ENCODE measurements around the gene ARAF. TPM values are rescaled to one million over a fixed set of nuclear protein-coding genes. Genes with fewer than 3 reads are reported as not detected.

Gene ARAF
- total and polyA plus RNA-seq, 2 experiments from 2014 or later: 32.0 to 78.0 TPM

- Histone ChIP-seq H3K4me2 (ENCODE audit: unreplicated experiment) (no peak overlapping the region), H3F3A (ENCODE audit: insufficient read depth) (no peaks in the 10 kb centered on the region), H3K36me3 (ENCODE audit: low read depth) (no peaks in the 10 kb centered on the region), H3K9me2 (ENCODE audit: insufficient read depth) (no peaks in the 10 kb centered on the region), H3K27me3 (replicated peaks; ENCODE audit: insufficient read depth) (no peaks in the 10 kb centered on the region), H3K9ac (no peak overlapping the region), H3K79me2 (ENCODE audit: insufficient read depth) (no peaks in the 10 kb centered on the region), H3K4me3 (no peak overlapping the region), H3K4me1 (ENCODE audit: insufficient read depth) (no peaks in the 10 kb centered on the region), H4K20me1 (ENCODE audit: insufficient read depth) (no peaks in the 10 kb centered on the region), H2AFZ (no peak overlapping the region), H3K9me3 (ENCODE audit: low read depth) (no peaks in the 10 kb centered on the region), H3K27ac (no peak overlapping the region)
- in situ Hi-C loops (cut with MboI): no loop called here
- TF ChIP-seq EZH2phosphoT487 (IDR thresholded peaks at IDR 0.05; ENCODE audit: insufficient read depth, low read depth) (no peak), EZH2 (IDR thresholded peaks at IDR 0.05; ENCODE audit: insufficient read depth, poor library complexity, severe bottlenecking) (no peak)
- no peak for DNase-seq
Observed at GRCh38 chrX:47612418-47612817, 51.4 kb downstream of the ARAF start.

DNA sequence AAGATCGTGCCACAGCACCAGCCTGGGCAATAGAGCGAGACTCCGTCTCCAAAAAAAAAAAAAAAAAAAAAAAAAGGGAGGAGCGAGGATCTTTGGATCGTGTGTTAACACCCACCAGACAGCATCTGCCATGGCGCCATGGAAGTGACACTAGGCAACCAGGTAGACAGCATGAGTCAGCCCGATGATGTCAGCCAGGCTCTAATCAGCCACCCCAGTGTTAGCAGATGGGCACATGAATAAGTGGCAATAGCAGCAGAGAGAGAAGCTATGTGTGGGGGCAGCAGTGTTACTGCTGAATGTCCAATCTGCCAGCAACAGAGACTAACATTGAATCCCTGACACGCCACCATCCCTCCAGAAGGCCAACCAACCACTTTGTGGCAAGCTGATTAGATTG is 52.1 kb downstream of the ARAF start:
- Histone ChIP-seq H3K36me3 (ENCODE audit: low read depth) (no peaks in the 10 kb centered on the region), H3K9me3 (ENCODE audit: low read depth) (no peaks in the 10 kb centered on the region), H3K27me3 (replicated peaks; ENCODE audit: insufficient read depth) (no peaks in the 10 kb centered on the region), H3K4me1 (ENCODE audit: insufficient read depth) (no peaks in the 10 kb centered on the region), H3K27ac (no peak overlapping the region), H3K4me3 (no peak overlapping the region), H3K4me2 (ENCODE audit: unreplicated experiment) (no peak overlapping the region), H4K20me1 (ENCODE audit: insufficient read depth) (no peaks in the 10 kb centered on the region), H3K9ac (no peak overlapping the region), H3F3A (ENCODE audit: insufficient read depth) (no peaks in the 10 kb centered on the region), H3K79me2 (ENCODE audit: insufficient read depth) (no peaks in the 10 kb centered on the region), H3K9me2 (ENCODE audit: insufficient read depth) (no peaks in the 10 kb centered on the region), H2AFZ (no peak overlapping the region)
- 75 to 77% methylated on average over 5 to 6 of the region's 8 CpGs for WGBS, 2 experiments (ENCODE audit: low coverage in 1 of 2, low lambda C conversion rate in 2 of 2, missing lambda C conversion rate in 2 of 2)
- no peak for TF ChIP-seq EZH2 (IDR thresholded peaks at IDR 0.05; ENCODE audit: insufficient read depth, poor library complexity, severe bottlenecking)
- no peak for TF ChIP-seq EZH2phosphoT487 (IDR thresholded peaks at IDR 0.05; ENCODE audit: insufficient read depth, low read depth)
- DNase-seq: no peak
- in situ Hi-C loops (cut with MboI): no loop called here

DNA sequence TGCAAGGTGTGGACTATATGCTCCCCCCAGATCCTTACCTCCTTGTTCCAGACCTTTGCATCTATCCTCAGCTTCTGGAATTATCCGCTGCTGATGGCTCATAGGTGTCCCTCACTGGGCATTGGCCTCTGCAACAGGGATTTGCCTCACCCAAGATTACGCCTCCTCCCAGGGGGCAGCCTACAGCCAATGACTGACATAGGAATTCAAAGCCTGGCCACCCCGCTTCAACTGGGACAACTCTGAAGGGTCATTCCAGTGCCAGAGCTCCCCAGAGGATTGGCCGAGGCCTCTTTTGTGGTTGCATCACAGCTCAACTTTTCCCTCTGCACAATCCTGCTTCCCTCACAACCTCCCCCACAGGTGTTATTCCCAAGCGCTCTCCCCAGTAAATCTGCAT is 53.6 kb downstream of the ARAF start:
- no peaks in the 10 kb centered on the region for H3K27me3 ChIP-seq (replicated peaks; ENCODE audit: insufficient read depth)
- no peak overlapping the region for H3K27ac ChIP-seq
- H3K79me2 ChIP-seq (ENCODE audit: insufficient read depth): no peaks in the 10 kb centered on the region
- no peaks in the 10 kb centered on the region for H3K4me1 ChIP-seq (ENCODE audit: insufficient read depth)
- H3K9me2 ChIP-seq (ENCODE audit: insufficient read depth): no peaks in the 10 kb centered on the region
- WGBS, 2 experiments (ENCODE audit: low coverage in 1 of 2, low lambda C conversion rate in 2 of 2, missing lambda C conversion rate in 2 of 2): 53 to 66% methylated on average over 3 to 5 of the region's 5 CpGs
- DNase-seq: no peak
- H3K9ac ChIP-seq: no peak overlapping the region
- no peak overlapping the region for H3K4me3 ChIP-seq
- no peaks in the 10 kb centered on the region for H3F3A ChIP-seq (ENCODE audit: insufficient read depth)
- H4K20me1 ChIP-seq (ENCODE audit: insufficient read depth): no peaks in the 10 kb centered on the region
- no peaks in the 10 kb centered on the region for H3K9me3 ChIP-seq (ENCODE audit: low read depth)
- no peak overlapping the region for H3K4me2 ChIP-seq (ENCODE audit: unreplicated experiment)
- no peak overlapping the region for H2AFZ ChIP-seq
- in situ Hi-C loops (cut with MboI): no loop called here
- no peak for TF ChIP-seq EZH2phosphoT487 (IDR thresholded peaks at IDR 0.05; ENCODE audit: insufficient read depth, low read depth)
- H3K36me3 ChIP-seq (ENCODE audit: low read depth): no peaks in the 10 kb centered on the region

- H3K27ac ChIP-seq: no peak overlapping the region
- H3K9me3 ChIP-seq (ENCODE audit: low read depth): no peaks in the 10 kb centered on the region
- no peaks in the 10 kb centered on the region for H3K79me2 ChIP-seq (ENCODE audit: insufficient read depth)
- TF ChIP-seq EZH2 (IDR thresholded peaks at IDR 0.05; ENCODE audit: insufficient read depth, poor library complexity, severe bottlenecking) (no peak), EZH2phosphoT487 (IDR thresholded peaks at IDR 0.05; ENCODE audit: insufficient read depth, low read depth) (no peak)
- DNase-seq: no peak
- no peaks in the 10 kb centered on the region for H3F3A ChIP-seq (ENCODE audit: insufficient read depth)
- WGBS, 2 experiments (ENCODE audit: low coverage in 1 of 2, low lambda C conversion rate in 2 of 2, missing lambda C conversion rate in 2 of 2): 39 to 54% methylated on average over 13 to 23 of the region's 32 CpGs
- in situ Hi-C loops (cut with MboI): no loop called here
- peak overlapping the region; percentile 34 for H3K4me2 ChIP-seq (ENCODE audit: unreplicated experiment)
- no peaks in the 10 kb centered on the region for H3K27me3 ChIP-seq (replicated peaks; ENCODE audit: insufficient read depth)
- no peaks in the 10 kb centered on the region for H3K4me1 ChIP-seq (ENCODE audit: insufficient read depth)
- peak overlapping the region; percentile 55; the same call in 1 of the 2 replicates for H3K4me3 ChIP-seq
- H2AFZ ChIP-seq: no peak overlapping the region
- no peaks in the 10 kb centered on the region for H3K36me3 ChIP-seq (ENCODE audit: low read depth)
- H4K20me1 ChIP-seq (ENCODE audit: insufficient read depth): no peaks in the 10 kb centered on the region
- H3K9ac ChIP-seq: no peak overlapping the region
- no peaks in the 10 kb centered on the region for H3K9me2 ChIP-seq (ENCODE audit: insufficient read depth)
Observed at GRCh38 chrX:47618923-47619485, 58.0 kb downstream of the ARAF start.

All from GM23248 (cell line).